AG04449 (cell line): ENCODE results near the gene CYLD.

Source experiments
- CTCF ChIA-PET: fragments of 350-600 bp; formaldehyde crosslinking; extraction: SDS; loops from one replicate; lab custom pipeline; 2021; ENCODE audit warnings: antibody characterized with exemption; lab: Yijun Ruan, JAX
- POLR2A ChIA-PET: fragments of 400-600, 350-600 bp; formaldehyde crosslinking; extraction: SDS; loops from one replicate; lab custom pipeline; 2020; ENCODE audit warnings: antibody characterized with exemption, inconsistent platforms; lab: Yijun Ruan, JAX
- DNase-seq: peaks from one replicate; pipeline ENCODE4 v3.0.0-alpha.2; 2010; ENCODE audit warnings: low read depth, low spot score
- H3K4me3 ChIP-seq: 2 replicates; pipeline ENCODE4 v1.5.1; 2011; ENCODE audit warnings: low read depth, mild to moderate bottlenecking, control low read depth, low read length
- CTCF ChIP-seq: IDR thresholded peaks from one replicate; pipeline ENCODE4 v1.5.1; 2011; ENCODE audit warnings: mild to moderate bottlenecking, moderate library complexity, low read length, control low read depth, inconsistent platforms; ENCODE audit not compliant: insufficient read depth; ENCODE audit errors: missing control alignments

CYLD gene

GRCh38 chr16:50717494-50717893 is 24.4 kb upstream of the CYLD start:
- no peak for DNase-seq
- ChIA-PET POLR2A (no interaction called here), CTCF (interaction anchor here (1.7 kb wide), 1 partner anchor 52 kb away, joined by 8 read pairs; no protein-coding TSS in a partner anchor)
- H3K4me3 ChIP-seq = no peak overlapping the region
- TF ChIP-seq CTCF = no peak

- TF ChIP-seq CTCF = no peak
- ChIA-PET CTCF (interaction anchor here (1.7 kb wide), 1 partner anchor 53 kb away, joined by 8 read pairs; no protein-coding TSS in a partner anchor), POLR2A (no interaction called here)
- peak overlapping the region; percentile 29 for H3K4me3 ChIP-seq
- DNase-seq = no peak
Measured at GRCh38 chr16:50718061-50718760, 23.7 kb upstream of the CYLD start.

GRCh38 chr16:50718761-50719400 is 23.0 kb upstream of the CYLD start:
- no peak for TF ChIP-seq CTCF
- no peak for DNase-seq
- CTCF ChIA-PET = interaction anchor here (1.7 kb wide), 1 partner anchor 53 kb away, joined by 8 read pairs; no protein-coding TSS in a partner anchor
- POLR2A ChIA-PET = no interaction called here
- no peak overlapping the region; the same call in 1 of the 2 replicates for H3K4me3 ChIP-seq

- CTCF ChIA-PET = interaction anchor here (1.0 to 1.7 kb wide), 3 partner anchors 13 to 55 kb away, joined by 3 to 8 read pairs (median 4); no protein-coding TSS in a partner anchor
- POLR2A ChIA-PET = no interaction called here
- no peak for TF ChIP-seq CTCF
- no peak overlapping the region for H3K4me3 ChIP-seq
- DNase-seq = no peak
Measured at GRCh38 chr16:50719401-50720337, 22.2 kb upstream of the CYLD start.

- CTCF ChIA-PET = interaction anchor here (1.7 kb wide), 1 partner anchor 11 kb away, joined by 4 read pairs; no protein-coding TSS in a partner anchor
Measured at GRCh38 chr16:50721549-50722404, 20.1 kb upstream of the CYLD start.

More at GRCh38 chr16:50721549-50722404, 20.1 kb upstream of the CYLD start:
- DNase-seq = no peak
- no peak overlapping the region for H3K4me3 ChIP-seq
- no peak for TF ChIP-seq CTCF
- POLR2A ChIA-PET = no interaction called here
